Ascending aorta (tissue), 2 donors: ENCODE measurements around the gene ATL2. TPM values are rescaled to one million over a fixed set of nuclear protein-coding genes. Genes with fewer than 3 reads are reported as not detected.

Experiments used
- DNase-seq, 2 donors: peaks; one replicate each; pipeline ENCODE4 v3.0.0-alpha.2; 2019; ENCODE audit warnings: low spot score in 2 of 2
- H3K27ac ChIP-seq, 2 donors: fragments of 200-600 bp; sonication (generic); one replicate each; pipeline ENCODE4 v1.5.1; 2016 to 2017; ENCODE audit warnings: mild to moderate bottlenecking in 1 of 2
- H3K27me3 ChIP-seq: fragments of 200-600 bp; sonication (generic); one replicate; pipeline ENCODE4 v1.5.1; 2017
- H3K36me3 ChIP-seq, 2 donors: fragments of 200-600 bp; sonication (generic); one replicate each; pipeline ENCODE4 v1.5.1; 2016
- H3K4me1 ChIP-seq, 2 donors: fragments of 200-600 bp; sonication (generic); one replicate each; pipeline ENCODE4 v1.5.1; 2016 to 2017; ENCODE audit warnings: mild to moderate bottlenecking in 1 of 2
- H3K4me3 ChIP-seq, 2 donors: fragments of 200-600 bp; sonication (generic); one replicate each; pipeline ENCODE4 v1.5.1; 2016 to 2017; ENCODE audit warnings: mild to moderate bottlenecking in 1 of 2
- H3K9me3 ChIP-seq, 2 donors: fragments of 200-600 bp; sonication (generic); one replicate each; pipeline ENCODE4 v1.5.1; 2016
- CTCF ChIP-seq, 3 experiments: fragments of 200-600 bp in 2 of 3; fragments of 450-650 bp in 1 of 3; sonication (generic) in 2 of 3; IDR thresholded peaks; one replicate each; pipeline ENCODE4 v1.5.1; 2016 to 2019; ENCODE audit warnings: antibody characterized with exemption in 3 of 3, mild to moderate bottlenecking in 1 of 3, moderate library complexity in 1 of 3
- intact Hi-C: fragments of 100-400 bp; cut with DNase I; formaldehyde crosslinking; loops from one replicate; pipeline ENCODE4 v1.15.1; 2023
- total RNA-seq: library from RNA; depleted of rRNA; stranded (reverse); fragments of >200 nt; gene quantifications from one replicate; pipeline ENCODE4 v1.1.0, GENCODE V29; 2016

Gene ATL2
- total RNA-seq, 1 donor from 2014 or later, result 49.1 TPM

- H3K4me1 ChIP-seq, result peaks cover 0 to 9% of the 10 kb centered on the region in 2 donors
- intact Hi-C loops, result no loop called here
- H3K9me3 ChIP-seq, result peaks cover 0 to 8% of the 10 kb centered on the region in 2 donors
- H3K27ac ChIP-seq, result no peak overlapping the region
- no peaks in the 10 kb centered on the region for H3K27me3 ChIP-seq
- no peak for TF ChIP-seq CTCF (IDR thresholded peaks at IDR 0.05)
- no peak for DNase-seq
- no peak overlapping the region for H3K4me3 ChIP-seq
- no peaks in the 10 kb centered on the region for H3K36me3 ChIP-seq
These were observed 32.4 kb upstream of the ATL2 start for GRCh38 chr2:38409156-38410102.

GRCh38 chr2:38407111-38407682 lies 30.1 kb upstream of the ATL2 start:
- DNase-seq, result no peak
- Histone ChIP-seq H3K36me3 (no peaks in the 10 kb centered on the region), H3K27me3 (no peaks in the 10 kb centered on the region), H3K4me3 (no peak overlapping the region), H3K4me1 (peaks cover 0 to 9% of the 10 kb centered on the region in 2 donors), H3K9me3 (peaks cover 0 to under 1% of the 10 kb centered on the region in 2 donors), H3K27ac (no peak overlapping the region)
- intact Hi-C loops, result no loop called here
- no peak for TF ChIP-seq CTCF (IDR thresholded peaks at IDR 0.05)

DNA sequence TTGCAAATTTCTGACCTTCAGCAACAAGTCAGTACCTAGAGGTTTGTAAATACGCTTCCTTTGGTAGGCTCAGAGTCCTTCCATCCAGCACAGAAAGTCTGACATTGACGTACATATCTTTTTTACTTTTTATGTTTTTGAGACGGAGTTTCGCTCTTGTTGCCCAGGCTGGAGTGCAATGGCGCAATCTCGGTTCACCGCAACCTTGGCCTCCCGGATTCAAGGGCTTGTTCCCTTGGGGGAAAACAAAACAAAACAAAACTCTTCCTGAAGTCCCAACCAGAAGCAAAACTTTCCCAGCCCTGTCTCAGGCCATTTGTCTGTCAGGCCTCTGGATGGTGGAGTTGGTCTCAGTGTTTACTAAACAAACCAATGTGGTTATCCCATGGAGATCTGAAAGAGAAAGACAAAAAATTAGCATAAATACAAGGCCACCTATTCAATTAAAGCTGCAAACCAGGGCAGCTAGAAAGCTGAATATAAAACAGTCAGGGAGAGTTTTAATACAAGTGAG lies 29.6 kb upstream of the ATL2 start:
- DNase-seq, result no peak
- H3K4me3 ChIP-seq, result no peak overlapping the region
- no peak for TF ChIP-seq CTCF (IDR thresholded peaks at IDR 0.05)
- no peaks in the 10 kb centered on the region for H3K36me3 ChIP-seq
- peaks cover 0 to 9% of the 10 kb centered on the region in 2 donors for H3K4me1 ChIP-seq
- no peaks in the 10 kb centered on the region for H3K9me3 ChIP-seq
- no peaks in the 10 kb centered on the region for H3K27me3 ChIP-seq
- H3K27ac ChIP-seq, result peak overlapping the region in 1 of 2 donors; percentile 6
- intact Hi-C loops, result no loop called here

DNA sequence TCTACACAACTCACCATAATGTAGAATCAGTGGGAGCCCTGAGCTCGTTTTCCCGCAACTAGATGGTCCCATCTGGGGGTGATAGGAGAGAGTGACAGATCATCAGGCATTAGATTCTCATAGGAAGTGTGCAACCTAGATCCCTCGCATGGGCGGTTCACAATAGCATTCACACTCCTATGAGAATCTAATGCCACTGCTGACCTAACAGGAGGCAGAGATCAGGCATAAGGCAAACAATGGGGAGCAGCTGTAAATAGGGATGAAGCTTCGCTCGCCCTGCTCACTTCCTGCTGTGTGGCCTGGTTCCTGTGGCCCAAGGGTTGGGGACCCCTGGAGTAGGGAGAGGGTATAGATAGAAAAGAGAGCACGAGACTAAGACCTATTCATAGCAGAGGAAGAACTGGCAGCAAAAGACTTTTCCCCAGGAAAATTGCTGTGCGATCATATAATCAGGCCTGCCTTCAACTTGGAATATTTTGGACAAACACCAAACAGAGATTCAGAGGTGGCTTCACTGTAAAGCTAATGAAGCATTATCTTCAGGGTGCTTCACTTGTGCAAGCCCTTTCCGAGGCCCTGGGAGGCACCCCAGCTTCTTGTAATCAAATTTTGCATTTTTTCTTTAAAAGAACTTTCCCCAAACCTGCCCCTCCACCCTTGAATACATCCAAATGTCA lies 29.0 kb upstream of the ATL2 start:
- intact Hi-C loops, result no loop called here
- Histone ChIP-seq H3K36me3 (no peaks in the 10 kb centered on the region), H3K27ac (peak overlapping the region in 1 of 2 donors; percentile 6), H3K4me3 (no peak overlapping the region), H3K9me3 (no peaks in the 10 kb centered on the region), H3K27me3 (no peaks in the 10 kb centered on the region), H3K4me1 (peaks cover 0 to 9% of the 10 kb centered on the region in 2 donors)
- no peak for DNase-seq
- no peak for TF ChIP-seq CTCF (IDR thresholded peaks at IDR 0.05)

DNA sequence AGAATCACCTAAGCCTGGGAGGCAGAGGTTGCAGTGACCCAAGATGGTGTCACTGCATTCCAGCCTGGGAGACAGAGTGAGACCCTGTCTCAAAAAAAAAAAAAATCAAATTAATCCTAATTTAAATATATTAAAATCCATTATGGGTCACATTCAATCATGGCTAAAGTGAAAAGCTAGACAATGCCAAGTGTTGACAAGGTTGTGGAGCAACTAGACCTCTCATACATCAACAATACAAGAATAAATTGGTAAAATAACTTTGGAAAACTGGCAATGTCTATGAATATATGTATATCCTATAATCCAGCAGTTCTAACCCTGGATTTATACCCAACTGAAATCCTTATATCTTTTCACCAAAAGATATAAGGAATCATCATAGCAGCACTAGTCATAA lies 23.4 kb upstream of the ATL2 start:
- DNase-seq, result no peak
- Histone ChIP-seq H3K4me3 (no peak overlapping the region), H3K36me3 (no peaks in the 10 kb centered on the region), H3K27me3 (no peaks in the 10 kb centered on the region), H3K9me3 (no peaks in the 10 kb centered on the region), H3K27ac (no peak overlapping the region), H3K4me1 (no peaks in the 10 kb centered on the region)
- TF ChIP-seq CTCF (IDR thresholded peaks at IDR 0.05), result no peak
- intact Hi-C loops, result no loop called here
